ENCODE measurements around the gene PRSS56.
"Not testable (repeated sequence)": the region's sequence is repeated elsewhere in the genome, so short reads cannot be mapped to it uniquely, and the experiment has no call there.

PRSS56 gene

GRCh38 chr2:232530626-232531260, 10.6 kb downstream of the PRSS56 start:
- Histone ChIP-seq H3K27ac (no peak overlapping the region), H3K9ac (no peak overlapping the region), H3K4me3 (no peak overlapping the region), H4K20me1 (0 out of 22 replicates have a peak, but pooled peaks cover 0 to 4% (median 0%) of the 10 kb centered on the region in 11 experiments), H3K4me2 (peak overlapping the region in 8 of 11 experiments; percentile 77 to 92 (median 83); a peak in 15 of 22 replicates), H3K9me3 (replicated peaks in 1 of 11) (peaks cover 0 to 2% (median 0%) of the 10 kb centered on the region in 11 experiments; a peak in 6 of 22 replicates), H3K4me1 (peaks cover 18 to 81% (median 64%) of the 10 kb centered on the region in 10 experiments), H3K36me3 (no peaks in the 10 kb centered on the region), H3K27me3 (no peaks in the 10 kb centered on the region)
- no peak for TF ChIP-seq Cebpa-rat (IDR thresholded peaks at IDR 0.05)

GRCh38 chr2:232532419-232532818, 12.2 kb downstream of the PRSS56 start:
- peaks cover 0 to 12% (median 9%) of the 10 kb centered on the region in 11 experiments; a peak in 18 of 22 replicates for H3K9me3 ChIP-seq (replicated peaks in 1 of 11)
- peak overlapping the region in 8 of 11 experiments; percentile 19 to 92 (median 83); a peak in 12 of 22 replicates for H3K4me2 ChIP-seq
- peaks cover 24 to 80% (median 64%) of the 10 kb centered on the region in 10 experiments for H3K4me1 ChIP-seq
- H3K9ac ChIP-seq, result no peak overlapping the region
- H3K4me3 ChIP-seq, result no peak overlapping the region
- H4K20me1 ChIP-seq, result 0 out of 22 replicates have a peak, but pooled peaks cover 0 to 4% (median 0%) of the 10 kb centered on the region in 11 experiments
- H3K27me3 ChIP-seq, result no peaks in the 10 kb centered on the region
- no peaks in the 10 kb centered on the region for H3K36me3 ChIP-seq
- TF ChIP-seq Cebpa-rat (IDR thresholded peaks at IDR 0.05), result no peak
- no peak overlapping the region for H3K27ac ChIP-seq

GRCh38 chr2:232532821-232533220, 12.6 kb downstream of the PRSS56 start:
- peaks cover 0 to 12% (median 9%) of the 10 kb centered on the region in 11 experiments; a peak in 18 of 22 replicates for H3K9me3 ChIP-seq (replicated peaks in 1 of 11)
- H3K36me3 ChIP-seq, H3K4me3 ChIP-seq, H3K27me3 ChIP-seq, H3K27ac ChIP-seq, H4K20me1 ChIP-seq, H3K9ac ChIP-seq: not testable (repeated sequence)
- peak overlapping the region in 5 of 11 experiments; percentile 81 to 92 (median 84); a peak in 9 of 22 replicates for H3K4me2 ChIP-seq
- H3K4me1 ChIP-seq, result peaks cover 28 to 76% (median 61%) of the 10 kb centered on the region in 10 experiments

GRCh38 chr2:232533944-232534710, 13.9 kb downstream of the PRSS56 start:
- H3K9ac ChIP-seq, result no peak overlapping the region
- peak overlapping the region in 3 of 11 experiments; percentile 5 to 81 (median 32); a peak in 2 of 22 replicates for H3K4me2 ChIP-seq
- H3K9me3 ChIP-seq (replicated peaks in 1 of 11), result peaks cover 0 to 12% (median 9%) of the 10 kb centered on the region in 11 experiments; a peak in 18 of 22 replicates
- TF ChIP-seq Cebpa-rat (IDR thresholded peaks at IDR 0.05), result no peak
- no peak overlapping the region for H3K27ac ChIP-seq
- H3K36me3 ChIP-seq, result no peaks in the 10 kb centered on the region
- no peaks in the 10 kb centered on the region for H3K27me3 ChIP-seq
- peaks cover 27 to 70% (median 57%) of the 10 kb centered on the region in 10 experiments for H3K4me1 ChIP-seq
- H3K4me3 ChIP-seq, result no peak overlapping the region
- peaks cover 0 to 9% (median 0%) of the 10 kb centered on the region in 11 experiments; a peak in 3 of 22 replicates for H4K20me1 ChIP-seq

GRCh38 chr2:232534940-232535651, 14.9 kb downstream of the PRSS56 start:
- peaks cover 30 to 70% (median 54%) of the 10 kb centered on the region in 10 experiments for H3K4me1 ChIP-seq
- no peak overlapping the region for H3K9ac ChIP-seq
- no peak overlapping the region for H3K27ac ChIP-seq
- H3K36me3 ChIP-seq, result no peaks in the 10 kb centered on the region
- no peaks in the 10 kb centered on the region for H3K27me3 ChIP-seq
- TF ChIP-seq Cebpa-rat (IDR thresholded peaks at IDR 0.05), result no peak
- peaks cover 0 to 13% (median 0%) of the 10 kb centered on the region in 11 experiments; a peak in 4 of 22 replicates for H4K20me1 ChIP-seq
- H3K9me3 ChIP-seq (replicated peaks in 1 of 11), result peaks cover 0 to 12% (median 9%) of the 10 kb centered on the region in 11 experiments; a peak in 18 of 22 replicates
- no peak overlapping the region for H3K4me3 ChIP-seq
- H3K4me2 ChIP-seq, result peak overlapping the region in 5 of 11 experiments; percentile 2 to 81 (median 9); a peak in 8 of 22 replicates

- H3K36me3 ChIP-seq, result no peaks in the 10 kb centered on the region
- peaks cover 0 to 13% (median 0%) of the 10 kb centered on the region in 11 experiments; a peak in 4 of 22 replicates for H4K20me1 ChIP-seq
- H3K4me3 ChIP-seq, result no peak overlapping the region
- no peaks in the 10 kb centered on the region for H3K27me3 ChIP-seq
- peaks cover 38 to 65% (median 47%) of the 10 kb centered on the region in 10 experiments for H3K4me1 ChIP-seq
- no peak overlapping the region for H3K9ac ChIP-seq
- peaks cover 0 to 12% (median 9%) of the 10 kb centered on the region in 11 experiments; a peak in 18 of 22 replicates for H3K9me3 ChIP-seq (replicated peaks in 1 of 11)
- no peak overlapping the region for H3K27ac ChIP-seq
- TF ChIP-seq Cebpa-rat (IDR thresholded peaks at IDR 0.05), result no peak
- no peak overlapping the region for H3K4me2 ChIP-seq
Measured at GRCh38 chr2:232535761-232536530, 15.8 kb downstream of the PRSS56 start.

GRCh38 chr2:232537079-232537478, 16.9 kb downstream of the PRSS56 start:
- Histone ChIP-seq H3K36me3 (no peaks in the 10 kb centered on the region), H3K9me3 (replicated peaks in 1 of 11) (peaks cover 0 to 12% (median 9%) of the 10 kb centered on the region in 11 experiments; a peak in 18 of 22 replicates), H3K4me2 (no peak overlapping the region), H3K27ac (no peak overlapping the region), H3K27me3 (no peaks in the 10 kb centered on the region), H3K9ac (no peak overlapping the region), H4K20me1 (peaks cover 0 to 19% (median 0%) of the 10 kb centered on the region in 11 experiments; a peak in 8 of 22 replicates), H3K4me3 (no peak overlapping the region), H3K4me1 (peaks cover 33 to 65% (median 49%) of the 10 kb centered on the region in 10 experiments)
- TF ChIP-seq Cebpa-rat (IDR thresholded peaks at IDR 0.05), result no peak

GRCh38 chr2:232537499-232537898, 17.3 kb downstream of the PRSS56 start:
- H3K9ac ChIP-seq, result no peak overlapping the region

More at GRCh38 chr2:232537499-232537898, 17.3 kb downstream of the PRSS56 start:
- H3K4me2 ChIP-seq, result peak overlapping the region in 2 of 11 experiments; percentile 51 to 83; a peak in 3 of 22 replicates
- H3K4me1 ChIP-seq, result peaks cover 29 to 63% (median 47%) of the 10 kb centered on the region in 10 experiments
- H3K36me3 ChIP-seq, result no peaks in the 10 kb centered on the region
- TF ChIP-seq Cebpa-rat (IDR thresholded peaks at IDR 0.05), result no peak
- H3K4me3 ChIP-seq, result no peak overlapping the region
- peaks cover 0 to 12% (median 9%) of the 10 kb centered on the region in 11 experiments; a peak in 18 of 22 replicates for H3K9me3 ChIP-seq (replicated peaks in 1 of 11)
- H4K20me1 ChIP-seq, result peaks cover 0 to 19% (median 4%) of the 10 kb centered on the region in 11 experiments; a peak in 10 of 22 replicates
- H3K27me3 ChIP-seq, result no peaks in the 10 kb centered on the region
- no peak overlapping the region for H3K27ac ChIP-seq

All from BLaER1 treated with 17β-estradiol and CSF1 and Interleukin-3, amounts not matched to agents 10 nM and 100 nM (cell line).